Measurements from ENCODE around the gene PKLR.
"Not testable (repeated sequence)": the region's sequence is repeated elsewhere in the genome, so short reads cannot be mapped to it uniquely, and the experiment has no call there.

PKLR gene

GRCh38 chr1:155254228-155254713, 47.0 kb downstream of the PKLR start:
- no peak for DNase-seq

- DNase-seq = no peak
These were observed 47.4 kb downstream of the PKLR start for GRCh38 chr1:155253797-155254196.

GRCh38 chr1:155253208-155253607, 48.0 kb downstream of the PKLR start:
- DNase-seq = no peak

GRCh38 chr1:155251566-155251965, 49.7 kb downstream of the PKLR start:
- DNase-seq = no peak

- DNase-seq = peak; percentile 86
These were observed 50.4 kb downstream of the PKLR start for GRCh38 chr1:155250633-155251449.

GRCh38 chr1:155250246-155250632, 51.0 kb downstream of the PKLR start:
- DNase-seq = no peak

GRCh38 chr1:155247667-155248553, 53.3 kb downstream of the PKLR start:
- no peak for DNase-seq

GRCh38 chr1:155246796-155247195, 54.4 kb downstream of the PKLR start:
- not testable (repeated sequence) for DNase-seq

GRCh38 chr1:155245163-155245524, 56.1 kb downstream of the PKLR start:
- no peak for DNase-seq

- DNase-seq = peak; percentile 99
These were observed 56.7 kb downstream of the PKLR start for GRCh38 chr1:155244368-155245162.

- DNase-seq = no peak
These were observed 58.4 kb downstream of the PKLR start for GRCh38 chr1:155242805-155243358.

GRCh38 chr1:155241841-155242264, 59.4 kb downstream of the PKLR start:
- no peak for DNase-seq

GRCh38 chr1:155241069-155241679, 60.1 kb downstream of the PKLR start:
- DNase-seq = peak; percentile 65
